RWPE2 (cell line): ENCODE measurements around the gene DCAF4L1.

ENCODE experiments used
- ATAC-seq: fragments of 200-7000 bp; cut with Tn5 transposase; 3 replicates; pipeline ENCODE4 v1.9.1; 2021; ENCODE audit warnings: low read depth
- DNase-seq: peaks from one replicate; pipeline ENCODE4 v3.0.0-alpha.2; 2020; ENCODE audit warnings: low spot score
- H3K27ac ChIP-seq: fragments of 450-650 bp; 2 replicates; pipeline ENCODE4 v1.5.1; 2017; ENCODE audit warnings: mild to moderate bottlenecking; ENCODE audit not compliant: poor library complexity, severe bottlenecking
- H3K27me3 ChIP-seq: fragments of 250-450 bp; sonication (Bioruptor Pico); 2 replicates; pipeline ENCODE4 v1.5.1; 2021; ENCODE audit warnings: mild to moderate bottlenecking, moderate library complexity; ENCODE audit not compliant: insufficient read depth, poor library complexity, severe bottlenecking
- H3K36me3 ChIP-seq: fragments of 250-450 bp; sonication (Bioruptor Pico); 2 replicates; pipeline ENCODE4 v1.5.1; 2020; ENCODE audit warnings: low read depth, mild to moderate bottlenecking, moderate library complexity
- H3K4me1 ChIP-seq: fragments of 250-450 bp; sonication (Bioruptor Pico); 2 replicates; pipeline ENCODE4 v1.5.1; 2021; ENCODE audit warnings: mild to moderate bottlenecking, moderate library complexity; ENCODE audit not compliant: insufficient read depth, poor library complexity, severe bottlenecking
- H3K4me3 ChIP-seq: fragments of 250-450 bp; sonication (Bioruptor Pico); 2 replicates; pipeline ENCODE4 v1.5.1; 2021; ENCODE audit warnings: mild to moderate bottlenecking, moderate library complexity; ENCODE audit not compliant: severe bottlenecking
- H3K9me3 ChIP-seq: fragments of 250-450 bp; sonication (Bioruptor Pico); 2 replicates; pipeline ENCODE4 v1.5.1; 2021; ENCODE audit warnings: mild to moderate bottlenecking, moderate library complexity; ENCODE audit not compliant: severe bottlenecking
- CTCF ChIP-seq: fragments of 450-650 bp; IDR thresholded peaks from one replicate; pipeline ENCODE4 v1.5.1; 2017; ENCODE audit warnings: mild to moderate bottlenecking, moderate library complexity; ENCODE audit not compliant: poor library complexity, severe bottlenecking

The DCAF4L1 gene

GRCh38 chr4:41967392-41967791 is 14.2 kb upstream of the DCAF4L1 start:
- peaks cover 1% of the 10 kb centered on the region for H3K9me3 ChIP-seq
- peak; percentile 36; the same call in 2 of the 3 replicates for ATAC-seq
- TF ChIP-seq CTCF: no peak
- no peak overlapping the region for H3K4me3 ChIP-seq
- DNase-seq: no peak
- H3K27ac ChIP-seq: no peak overlapping the region
- no peaks in the 10 kb centered on the region for H3K27me3 ChIP-seq
- H3K4me1 ChIP-seq: no peaks in the 10 kb centered on the region
- no peaks in the 10 kb centered on the region for H3K36me3 ChIP-seq

- no peak overlapping the region for H3K27ac ChIP-seq
- no peaks in the 10 kb centered on the region for H3K4me1 ChIP-seq
- no peak for TF ChIP-seq CTCF
- peaks cover 1% of the 10 kb centered on the region for H3K9me3 ChIP-seq
- DNase-seq (no peak), ATAC-seq (no peak)
- H3K4me3 ChIP-seq: no peak overlapping the region
- H3K27me3 ChIP-seq: no peaks in the 10 kb centered on the region
- no peaks in the 10 kb centered on the region for H3K36me3 ChIP-seq
Measured at GRCh38 chr4:41969671-41970070, 11.9 kb upstream of the DCAF4L1 start.

- Histone ChIP-seq H3K36me3 (no peaks in the 10 kb centered on the region), H3K4me3 (no peak overlapping the region), H3K27ac (no peak overlapping the region), H3K9me3 (no peaks in the 10 kb centered on the region), H3K4me1 (no peaks in the 10 kb centered on the region), H3K27me3 (no peaks in the 10 kb centered on the region)
- DNase-seq (no peak), ATAC-seq (no peak)
- no peak for TF ChIP-seq CTCF
Measured at GRCh38 chr4:41975341-41975740, 6.2 kb upstream of the DCAF4L1 start.

GRCh38 chr4:41976775-41977516 is 4.6 kb upstream of the DCAF4L1 start:
- Histone ChIP-seq H3K4me1 (no peaks in the 10 kb centered on the region), H3K36me3 (no peaks in the 10 kb centered on the region), H3K9me3 (no peaks in the 10 kb centered on the region), H3K27me3 (no peaks in the 10 kb centered on the region), H3K27ac (no peak overlapping the region), H3K4me3 (no peak overlapping the region)
- ATAC-seq: no peak
- no peak for DNase-seq
- TF ChIP-seq CTCF: no peak

GRCh38 chr4:41977709-41978108 is 3.8 kb upstream of the DCAF4L1 start:
- DNase-seq: no peak
- H3K27me3 ChIP-seq: no peaks in the 10 kb centered on the region

More at GRCh38 chr4:41977709-41978108, 3.8 kb upstream of the DCAF4L1 start:
- no peaks in the 10 kb centered on the region for H3K9me3 ChIP-seq
- no peak overlapping the region for H3K4me3 ChIP-seq
- no peaks in the 10 kb centered on the region for H3K36me3 ChIP-seq
- H3K4me1 ChIP-seq: no peaks in the 10 kb centered on the region
- TF ChIP-seq CTCF: no peak
- ATAC-seq: no peak
- H3K27ac ChIP-seq: no peak overlapping the region
